Measurements from ENCODE around the gene PAK1IP1. TPM values are rescaled to one million over a fixed set of nuclear protein-coding genes. Genes with fewer than 3 reads are reported as not detected.

The PAK1IP1 gene
- total and polyA plus RNA-seq, 10 of the 15 experiments (the other 5 are each of a cell fraction or from before 2014, with no cell fraction given): 26.0 to 98.5 (median 47.8) TPM

- POLR2A ChIA-PET: no interaction called here
- intact Hi-C loops (cut with micrococcal nuclease; ENCODE audit: unreplicated experiment) (loop anchor here (10.0 kb wide), 1 partner anchor 191 kb away; no protein-coding TSS in a partner anchor), in situ Hi-C loops (cut with MboI) (no loop called here)
- RAD21 ChIA-PET (ENCODE audit: unreplicated experiment): no interaction called here
- no TSS peak for BruUV-seq (replicated peaks)
- Histone ChIP-seq H3K4me1 (ENCODE audit: control insufficient read depth, insufficient read depth, low read length) (no peaks in the 10 kb centered on the region; the same call in 1 of the 2 replicates), H3K27me3 (replicated peaks in 1 of 2; ENCODE audit: control insufficient read depth in 2 of 2, insufficient read depth in 2 of 2, low read length in 1 of 2) (no peaks in the 10 kb centered on the region), H3K4me2 (ENCODE audit: control insufficient read depth, insufficient read depth) (no peak overlapping the region), H3K9ac (ENCODE audit: control insufficient read depth, insufficient read depth, low read length) (no peak overlapping the region), H2AFZ (ENCODE audit: control insufficient read depth, low read depth, low read length) (no peak overlapping the region), H3K27ac (ENCODE audit: control insufficient read depth, insufficient read depth) (no peak overlapping the region), H3K79me2 (ENCODE audit: control insufficient read depth, insufficient read depth, low read length) (peaks cover 13% of the 10 kb centered on the region), H3K4me3 (no peak overlapping the region), H4K20me1 (ENCODE audit: control insufficient read depth, insufficient read depth) (no peaks in the 10 kb centered on the region), H3K9me3 (replicated peaks; ENCODE audit: control insufficient read depth, insufficient read depth, low read length) (no peaks in the 10 kb centered on the region), H3K36me3 (ENCODE audit: control insufficient read depth in 2 of 2, insufficient read depth in 2 of 2, low read length in 1 of 2) (peaks cover 0 to 3% of the 10 kb centered on the region in 2 experiments; a peak in 1 of 4 replicates)
- TF ChIP-seq EGR1 (IDR thresholded peaks at IDR 0.05; ENCODE audit: borderline replicate concordance in 1 of 2, low read depth in 2 of 2, low read length in 2 of 2): no peak
- no peak for TF ChIP-seq ATF2 (IDR thresholded peaks at IDR 0.05; ENCODE audit: low read length)
- TF ChIP-seq RB1 (IDR thresholded peaks at IDR 0.05; ENCODE audit: borderline replicate concordance): no peak
- TF ChIP-seq PKNOX1 (IDR thresholded peaks at IDR 0.05): no peak
- TF ChIP-seq CBX5 (IDR thresholded peaks at IDR 0.05; ENCODE audit: low read depth): no peak
- no peak for TF ChIP-seq STAT3 (IDR thresholded peaks at IDR 0.05; ENCODE audit: low read depth, low read length)
- 92% methylated on average over 9 of the region's 9 CpGs for WGBS (ENCODE audit: insufficient coverage, insufficient replicate concordance, low lambda C conversion rate, missing lambda C conversion rate)
- DNase-seq (ENCODE audit: low read depth, low spot score): no peak
- ATAC-seq: no peak
- FAIRE-seq: no peak
- CTCF ChIA-PET: no interaction called here
- SMC1A ChIA-PET (ENCODE audit: uncharacterized antibody, unreplicated experiment): interaction anchor here (1.1 to 1.2 kb wide), 2 partner anchors 12 to 247 kb away, joined by 3 to 5 read pairs; no protein-coding TSS in a partner anchor
Measured at GRCh38 chr6:10725716-10726115, 30.9 kb downstream of the PAK1IP1 start.

Measured in GM12878 (cell line).